GM19043 (cell line): ENCODE measurements around the gene S100A8.
"Not testable (repeated sequence)": the region's sequence is repeated elsewhere in the genome, so short reads cannot be mapped to it uniquely, and the experiment has no call there.

ENCODE experiments used
- ATAC-seq: cut with Tn5 transposase; IDR thresholded peaks from one replicate; pipeline ENCODE4 v1.9.1; 2021; ENCODE audit warnings: low read depth; ENCODE audit not compliant: unreplicated experiment

S100A8 gene

GRCh38 chr1:153417136-153417888, 26.4 kb upstream of the S100A8 start:
- no peak for ATAC-seq

- no peak for ATAC-seq
These were observed 25.1 kb upstream of the S100A8 start, which contains the start of gene S100A7A for GRCh38 chr1:153415850-153416570. Gene S100A7A, plus strand, starts transcription at chr1:153416520. Its CDS starts 1,563 bp downstream, at chr1:153418083.

GRCh38 chr1:153413961-153414360, 23.1 kb upstream of the S100A8 start:
- ATAC-seq, result not testable (repeated sequence)

- ATAC-seq, result not testable (repeated sequence)
These were observed 16.4 kb upstream of the S100A8 start for GRCh38 chr1:153407274-153407673.

- not testable (repeated sequence) for ATAC-seq
These were observed 15.1 kb upstream of the S100A8 start for GRCh38 chr1:153405825-153406599.

GRCh38 chr1:153404768-153405167, 13.9 kb upstream of the S100A8 start:
- ATAC-seq, result no peak

GRCh38 chr1:153404086-153404635, 13.3 kb upstream of the S100A8 start:
- no peak for ATAC-seq

GRCh38 chr1:153403421-153404085, 12.7 kb upstream of the S100A8 start:
- no peak for ATAC-seq

- no peak for ATAC-seq
These were observed 11.4 kb upstream of the S100A8 start for GRCh38 chr1:153402226-153402625.

GRCh38 chr1:153401461-153401860, 10.6 kb upstream of the S100A8 start:
- ATAC-seq, result no peak

- ATAC-seq, result no peak
These were observed 9.4 kb upstream of the S100A8 start for GRCh38 chr1:153400244-153400643.

- ATAC-seq, result no peak
These were observed 8.7 kb upstream of the S100A8 start for GRCh38 chr1:153399401-153400055.

- ATAC-seq, result no peak
These were observed 7.2 kb upstream of the S100A8 start for GRCh38 chr1:153397924-153398651.

GRCh38 chr1:153397051-153397923, 6.4 kb upstream of the S100A8 start:
- no peak for ATAC-seq

- ATAC-seq, result no peak
These were observed 5.6 kb upstream of the S100A8 start for GRCh38 chr1:153396461-153396860.

GRCh38 chr1:153395776-153396175, 4.9 kb upstream of the S100A8 start:
- no peak for ATAC-seq

- no peak for ATAC-seq
These were observed 4.3 kb upstream of the S100A8 start for GRCh38 chr1:153395136-153395685.

GRCh38 chr1:153394391-153394790, 3.5 kb upstream of the S100A8 start:
- no peak for ATAC-seq
